ENCODE measurements around the gene DBNDD1. TPM values are rescaled to one million over a fixed set of nuclear protein-coding genes. Genes with fewer than 3 reads are reported as not detected.

The DBNDD1 gene
- total and polyA plus RNA-seq, 2 donors (not counting 1 experiment from before 2014, with no cell fraction given), result 3.1 to 72.1 TPM

DNA sequence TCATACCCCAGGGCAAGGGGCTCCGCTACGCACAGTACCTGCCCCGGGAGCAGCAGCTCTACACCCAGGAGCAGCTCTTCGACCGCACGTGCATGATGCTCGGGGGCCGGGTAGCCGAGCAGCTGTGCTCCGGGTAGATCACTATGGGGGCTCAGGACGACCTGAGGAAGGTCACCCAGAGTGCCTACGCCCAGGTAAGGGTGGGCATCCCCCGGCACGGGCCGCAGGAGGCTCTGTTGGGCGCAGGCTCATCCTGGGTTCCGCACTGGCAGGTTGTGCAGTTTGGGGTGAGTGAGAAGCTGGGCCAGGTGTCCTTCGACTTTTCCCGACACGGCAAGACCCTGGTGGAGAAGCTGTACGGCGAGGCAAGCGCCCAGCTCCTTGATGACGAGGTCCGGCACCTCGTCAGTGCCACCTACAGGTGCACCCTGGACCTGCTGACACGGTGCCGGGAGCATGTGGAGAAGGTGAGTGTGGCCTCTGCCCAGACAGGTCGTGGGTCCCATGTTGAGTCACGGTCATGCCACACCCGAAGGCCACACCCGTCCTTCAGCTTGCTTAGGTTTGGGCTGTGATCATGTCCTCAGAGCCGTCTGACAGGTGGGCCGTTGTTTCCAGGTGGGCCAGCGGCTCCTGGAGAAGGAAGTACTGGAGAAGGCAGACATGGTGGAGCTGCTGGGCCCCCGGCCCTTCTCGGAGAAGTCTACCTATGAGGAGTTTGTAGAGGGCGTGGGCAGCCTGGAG lies 19.3 kb downstream of the DBNDD1 start:
- no peak overlapping the region for H2AFZ ChIP-seq (ENCODE audit: insufficient read depth, low read depth, low read length, poor library complexity, severe bottlenecking)
- intact Hi-C loops (cut with micrococcal nuclease), result no loop called here
- ChIA-PET POLR2A (interaction anchor here (0.6 to 0.8 kb wide), 3 partner anchors 30 to 126 kb away, joined by 3 to 4 read pairs (median 3); no protein-coding TSS in a partner anchor), CTCF (interaction anchor here (1.5 to 1.7 kb wide), 2 partner anchors 18 to 19 kb away, joined by 3 to 5 read pairs; partner anchors contain the start of gene DBNDD1)
- no peaks in the 10 kb centered on the region for H3K79me2 ChIP-seq (ENCODE audit: control insufficient read depth, insufficient read depth, low read length)
- H3K4me1 ChIP-seq (ENCODE audit: control insufficient read depth in 2 of 2, insufficient read depth in 2 of 2, low read length in 2 of 2), result no peaks in the 10 kb centered on the region
- H3K4me3 ChIP-seq (ENCODE audit: control extremely low read depth in 1 of 5, extremely low read depth in 1 of 5, insufficient read depth in 1 of 5, low read depth in 2 of 5, low read length in 4 of 5), result no peak overlapping the region
- H3K27ac Mint-ChIP-seq, result no peak overlapping the region
- peaks cover 17% of the 10 kb centered on the region for H4K20me1 ChIP-seq (ENCODE audit: control insufficient read depth, insufficient read depth, low read length, poor library complexity, severe bottlenecking)
- H3K36me3 ChIP-seq (replicated peaks in 1 of 2; ENCODE audit: control extremely low read depth in 1 of 2, control insufficient read depth in 1 of 2, extremely low read depth in 1 of 2, insufficient read depth in 2 of 2, low read length in 1 of 2), result peaks cover 0 to 32% of the 10 kb centered on the region in 2 experiments
- H3K9ac ChIP-seq (ENCODE audit: low read length), result no peak overlapping the region
- H3K4me3 Mint-ChIP-seq, result no peak overlapping the region
- H3K27me3 ChIP-seq (replicated peaks in 1 of 4; ENCODE audit: control extremely low read depth in 1 of 4, control insufficient read depth in 3 of 4, insufficient read depth in 4 of 4, low read length in 3 of 4), result no peaks in the 10 kb centered on the region
- ATAC-seq (ENCODE audit: low read depth) (no peak), DNase-seq (no peak)
- no peak overlapping the region for H3K4me2 ChIP-seq (replicated peaks; ENCODE audit: low read depth, low read length, poor library complexity, severe bottlenecking)
- no peaks in the 10 kb centered on the region for H3K27me3 Mint-ChIP-seq
- 96% methylated on average over 37 of the region's 38 CpGs for WGBS (ENCODE audit: insufficient coverage)
- H3K27ac ChIP-seq (ENCODE audit: low read length in 2 of 2), result no peak overlapping the region
- H3K4me1 Mint-ChIP-seq, result peaks cover 1% of the 10 kb centered on the region
- no peak for TF ChIP-seq CTCF (IDR thresholded peaks at IDR 0.05)
- no peak for TF ChIP-seq EZH2 (IDR thresholded peaks at IDR 0.05; ENCODE audit: borderline replicate concordance, insufficient read depth, low read depth, low read length, poor library complexity, severe bottlenecking)
- peaks cover 0 to 15% (median 0%) of the 10 kb centered on the region in 3 donors for H3K9me3 ChIP-seq (ENCODE audit: control extremely low read depth in 1 of 3, control insufficient read depth in 2 of 3, insufficient read depth in 1 of 3, low read length in 2 of 3)
- no peaks in the 10 kb centered on the region for H3K9me3 Mint-ChIP-seq (ENCODE audit: insufficient read depth)

- CTCF ChIA-PET, result no interaction called here
- no peaks in the 10 kb centered on the region for H3K4me1 Mint-ChIP-seq
- no peaks in the 10 kb centered on the region for H3K27me3 ChIP-seq (replicated peaks in 1 of 4; ENCODE audit: control extremely low read depth in 1 of 4, control insufficient read depth in 3 of 4, insufficient read depth in 4 of 4, low read length in 3 of 4)
These were observed 23.1 kb downstream of the DBNDD1 start for GRCh38 chr16:89996178-89996489.

More at GRCh38 chr16:89996178-89996489, 23.1 kb downstream of the DBNDD1 start:
- no peak overlapping the region for H3K4me3 Mint-ChIP-seq
- peak overlapping the region; percentile 71 for H3K27ac Mint-ChIP-seq
- WGBS (ENCODE audit: insufficient coverage), result no CpG with 5 or more reads among the region's 1 CpG
- H3K27ac ChIP-seq (ENCODE audit: low read length in 2 of 2), result no peak overlapping the region
- DNase-seq (no peak), ATAC-seq (ENCODE audit: low read depth) (no peak)
- H3K4me1 ChIP-seq (ENCODE audit: control insufficient read depth in 2 of 2, insufficient read depth in 2 of 2, low read length in 2 of 2), result no peaks in the 10 kb centered on the region
- intact Hi-C loops (cut with micrococcal nuclease), result no loop called here
- no peak overlapping the region for H3K4me2 ChIP-seq (replicated peaks; ENCODE audit: low read depth, low read length, poor library complexity, severe bottlenecking)
- H3K36me3 ChIP-seq (replicated peaks in 1 of 2; ENCODE audit: control extremely low read depth in 1 of 2, control insufficient read depth in 1 of 2, extremely low read depth in 1 of 2, insufficient read depth in 2 of 2, low read length in 1 of 2), result peaks cover 0 to 64% of the 10 kb centered on the region in 2 experiments
- peaks cover 31% of the 10 kb centered on the region for H4K20me1 ChIP-seq (ENCODE audit: control insufficient read depth, insufficient read depth, low read length, poor library complexity, severe bottlenecking)
- H3K9ac ChIP-seq (ENCODE audit: low read length), result no peak overlapping the region
- TF ChIP-seq EZH2 (IDR thresholded peaks at IDR 0.05; ENCODE audit: borderline replicate concordance, insufficient read depth, low read depth, low read length, poor library complexity, severe bottlenecking) (no peak), CTCF (IDR thresholded peaks at IDR 0.05) (no peak)
- POLR2A ChIA-PET, result no interaction called here
- no peaks in the 10 kb centered on the region for H3K79me2 ChIP-seq (ENCODE audit: control insufficient read depth, insufficient read depth, low read length)
- H3K9me3 Mint-ChIP-seq (ENCODE audit: insufficient read depth), result no peaks in the 10 kb centered on the region
- no peak overlapping the region for H2AFZ ChIP-seq (ENCODE audit: insufficient read depth, low read depth, low read length, poor library complexity, severe bottlenecking)
- H3K27me3 Mint-ChIP-seq, result no peaks in the 10 kb centered on the region
- H3K9me3 ChIP-seq (ENCODE audit: control extremely low read depth in 1 of 3, control insufficient read depth in 2 of 3, insufficient read depth in 1 of 3, low read length in 2 of 3), result peaks cover 0 to 15% (median 0%) of the 10 kb centered on the region in 3 donors
- H3K4me3 ChIP-seq (ENCODE audit: control extremely low read depth in 1 of 5, extremely low read depth in 1 of 5, insufficient read depth in 1 of 5, low read depth in 2 of 5, low read length in 4 of 5), result no peak overlapping the region
